Measurements from ENCODE around the gene ATG4C. TPM values are rescaled to one million over a fixed set of nuclear protein-coding genes. Genes with fewer than 3 reads are reported as not detected.
"Not testable (repeated sequence)": the region's sequence is repeated elsewhere in the genome, so short reads cannot be mapped to it uniquely, and the experiment has no call there.

The ATG4C gene
- total RNA-seq, 1 experiment from 2014 or later, result 6.5 TPM

- Mint-ChIP-seq H3K4me3 (ENCODE audit: unreplicated experiment) (no peak overlapping the region), H3K27me3 (ENCODE audit: insufficient read depth, unreplicated experiment) (no peaks in the 10 kb centered on the region), H3K36me3 (ENCODE audit: insufficient read depth, unreplicated experiment) (no peaks in the 10 kb centered on the region), H3K4me1 (ENCODE audit: insufficient read depth, unreplicated experiment) (no peaks in the 10 kb centered on the region), H3K27ac (ENCODE audit: low read depth, unreplicated experiment) (no peak overlapping the region), H3K9me3 (ENCODE audit: unreplicated experiment) (no peaks in the 10 kb centered on the region)
- CTCF ChIA-PET, result interaction anchor here (0.6 kb wide), 1 partner anchor 10 kb away, joined by 3 read pairs; no protein-coding TSS in a partner anchor
- TF ChIP-seq CTCF (IDR thresholded peaks at IDR 0.05; ENCODE audit: unreplicated experiment), result no peak
- POLR2A ChIA-PET, result no interaction called here
- no peak for DNase-seq (ENCODE audit: unreplicated experiment)
- BruUV-seq (replicated peaks), result no TSS peak
- intact Hi-C loops (cut with micrococcal nuclease), result no loop called here
Observed at GRCh38 chr1:62765981-62766380, 18.0 kb upstream of the ATG4C start.

- intact Hi-C loops (cut with micrococcal nuclease); H3K4me3 Mint-ChIP-seq (ENCODE audit: unreplicated experiment); DNase-seq (ENCODE audit: unreplicated experiment); H3K27ac Mint-ChIP-seq (ENCODE audit: low read depth, unreplicated experiment); H3K27me3 Mint-ChIP-seq (ENCODE audit: insufficient read depth, unreplicated experiment); H3K4me1 Mint-ChIP-seq (ENCODE audit: insufficient read depth, unreplicated experiment); H3K36me3 Mint-ChIP-seq (ENCODE audit: insufficient read depth, unreplicated experiment); H3K9me3 Mint-ChIP-seq (ENCODE audit: unreplicated experiment); BruUV-seq (replicated peaks): not testable (repeated sequence)
- POLR2A ChIA-PET, result interaction anchor here (0.7 kb wide), 1 partner anchor 625 kb away, joined by 3 read pairs; no protein-coding TSS in a partner anchor
- CTCF ChIA-PET, result interaction anchor here (0.5 to 0.9 kb wide), 2 partner anchors 21 to 104 kb away, joined by 3 to 4 read pairs; no protein-coding TSS in a partner anchor
Observed at GRCh38 chr1:62768551-62768950, 15.4 kb upstream of the ATG4C start.

- POLR2A ChIA-PET, result no interaction called here
- no peak for DNase-seq (ENCODE audit: unreplicated experiment)
- peaks cover 4% of the 10 kb centered on the region for H3K9me3 Mint-ChIP-seq (ENCODE audit: unreplicated experiment)
- no TSS peak for BruUV-seq (replicated peaks)
- peaks cover 10% of the 10 kb centered on the region for H3K27me3 Mint-ChIP-seq (ENCODE audit: insufficient read depth, unreplicated experiment)
- no peaks in the 10 kb centered on the region for H3K36me3 Mint-ChIP-seq (ENCODE audit: insufficient read depth, unreplicated experiment)
- H3K27ac Mint-ChIP-seq (ENCODE audit: low read depth, unreplicated experiment), result no peak overlapping the region
- no peaks in the 10 kb centered on the region for H3K4me1 Mint-ChIP-seq (ENCODE audit: insufficient read depth, unreplicated experiment)
- intact Hi-C loops (cut with micrococcal nuclease), result no loop called here
- CTCF ChIA-PET, result interaction anchor here (0.7 kb wide), 1 partner anchor 310 kb away, joined by 3 read pairs; no protein-coding TSS in a partner anchor
- no peak overlapping the region for H3K4me3 Mint-ChIP-seq (ENCODE audit: unreplicated experiment)
- no peak for TF ChIP-seq CTCF (IDR thresholded peaks at IDR 0.05; ENCODE audit: unreplicated experiment)
Observed at GRCh38 chr1:62772607-62773295, 11.2 kb upstream of the ATG4C start.

GRCh38 chr1:62774006-62774405 lies 9.9 kb upstream of the ATG4C start:
- Mint-ChIP-seq H3K4me3 (ENCODE audit: unreplicated experiment) (no peak overlapping the region), H3K4me1 (ENCODE audit: insufficient read depth, unreplicated experiment) (no peaks in the 10 kb centered on the region), H3K36me3 (ENCODE audit: insufficient read depth, unreplicated experiment) (no peaks in the 10 kb centered on the region), H3K27me3 (ENCODE audit: insufficient read depth, unreplicated experiment) (peaks cover 23% of the 10 kb centered on the region), H3K9me3 (ENCODE audit: unreplicated experiment) (peaks cover 4% of the 10 kb centered on the region), H3K27ac (ENCODE audit: low read depth, unreplicated experiment) (no peak overlapping the region)
- POLR2A ChIA-PET, result no interaction called here
- TF ChIP-seq CTCF (IDR thresholded peaks at IDR 0.05; ENCODE audit: unreplicated experiment), result no peak
- intact Hi-C loops (cut with micrococcal nuclease), result no loop called here
- CTCF ChIA-PET, result interaction anchor here (0.9 kb wide), 1 partner anchor 28 kb away, joined by 3 read pairs; no protein-coding TSS in a partner anchor
- DNase-seq (ENCODE audit: unreplicated experiment), result no peak
- no TSS peak for BruUV-seq (replicated peaks)
